Inflammatory macrophage treated with lipopolysaccharide for 4 hours (primary cell): ENCODE data around the gene OR2W1.

ENCODE experiments used
- DNase-seq: peaks from one replicate; pipeline ENCODE4 v3.0.0-alpha.2; 2020

OR2W1 gene

GRCh38 chr6:28995093-28995650, 49.8 kb downstream of the OR2W1 start:
- no peak for DNase-seq
